22Rv1 (cell line): ENCODE results near the gene IFITM10.

Experiments used
- H3K27ac ChIP-seq: fragments of 450-650 bp; 2 replicates; pipeline ENCODE4 v1.5.1; 2017
- ZFX ChIP-seq: fragments of 450-650 bp; IDR thresholded peaks from 2 replicates; pipeline ENCODE4 v1.6.1; 2017; ENCODE audit warnings: antibody characterized with exemption, borderline replicate concordance
- TF ChIP-seq, protein P1 (sequence below): fragments of 450-650 bp; IDR thresholded peaks from 2 replicates; pipeline ENCODE4 v1.5.1; 2017; ENCODE audit warnings: mild to moderate bottlenecking

IFITM10 gene

DNA sequence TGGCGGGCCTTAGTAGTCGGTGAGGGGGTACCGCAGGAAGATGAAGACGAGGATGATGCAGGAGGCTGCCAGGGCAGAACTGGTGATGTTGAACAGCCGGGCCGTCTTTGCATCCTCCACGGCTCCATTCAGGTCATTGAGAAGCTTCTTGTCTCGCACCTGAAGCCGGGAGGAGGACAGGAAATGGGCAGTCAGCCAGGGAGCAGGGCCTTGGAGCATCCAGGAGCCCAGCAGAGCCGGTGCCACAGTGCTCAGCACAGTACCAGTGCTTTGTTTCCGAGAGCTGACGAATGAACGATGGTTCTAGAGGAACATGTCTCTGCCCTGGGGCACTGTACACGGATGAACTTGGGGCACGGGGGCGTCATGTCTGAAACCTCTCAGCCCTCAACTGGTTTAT is 15.1 kb downstream of the IFITM10 start:
- TF ChIP-seq ZFX: no peak
- TF ChIP-seq, protein P1, sequence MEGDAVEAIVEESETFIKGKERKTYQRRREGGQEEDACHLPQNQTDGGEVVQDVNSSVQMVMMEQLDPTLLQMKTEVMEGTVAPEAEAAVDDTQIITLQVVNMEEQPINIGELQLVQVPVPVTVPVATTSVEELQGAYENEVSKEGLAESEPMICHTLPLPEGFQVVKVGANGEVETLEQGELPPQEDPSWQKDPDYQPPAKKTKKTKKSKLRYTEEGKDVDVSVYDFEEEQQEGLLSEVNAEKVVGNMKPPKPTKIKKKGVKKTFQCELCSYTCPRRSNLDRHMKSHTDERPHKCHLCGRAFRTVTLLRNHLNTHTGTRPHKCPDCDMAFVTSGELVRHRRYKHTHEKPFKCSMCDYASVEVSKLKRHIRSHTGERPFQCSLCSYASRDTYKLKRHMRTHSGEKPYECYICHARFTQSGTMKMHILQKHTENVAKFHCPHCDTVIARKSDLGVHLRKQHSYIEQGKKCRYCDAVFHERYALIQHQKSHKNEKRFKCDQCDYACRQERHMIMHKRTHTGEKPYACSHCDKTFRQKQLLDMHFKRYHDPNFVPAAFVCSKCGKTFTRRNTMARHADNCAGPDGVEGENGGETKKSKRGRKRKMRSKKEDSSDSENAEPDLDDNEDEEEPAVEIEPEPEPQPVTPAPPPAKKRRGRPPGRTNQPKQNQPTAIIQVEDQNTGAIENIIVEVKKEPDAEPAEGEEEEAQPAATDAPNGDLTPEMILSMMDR: no peak
- no peak overlapping the region for H3K27ac ChIP-seq

DNA sequence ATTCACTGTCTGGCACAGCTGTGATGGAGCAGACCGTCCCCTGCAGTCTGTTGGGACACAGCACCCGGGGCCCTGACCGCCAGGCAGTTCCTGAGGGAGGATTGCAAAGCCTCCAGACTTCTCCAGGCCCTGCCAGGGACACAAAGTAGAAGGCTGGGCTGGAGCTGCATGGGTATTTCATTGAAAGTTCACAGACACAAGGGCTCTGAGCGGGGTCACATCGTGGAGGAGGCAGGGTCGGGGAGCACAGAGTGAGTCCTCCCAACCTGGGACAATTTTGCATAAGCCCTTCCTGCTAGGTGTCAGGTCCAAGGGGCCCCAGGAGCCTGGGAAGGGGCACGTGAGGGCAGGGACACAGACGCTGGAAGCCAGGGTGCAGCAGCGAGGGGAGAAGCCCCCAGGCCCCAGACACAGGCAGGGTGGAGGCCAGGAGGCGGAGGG is 15.7 kb downstream of the IFITM10 start:
- no peak overlapping the region for H3K27ac ChIP-seq
- TF ChIP-seq, protein P1: no peak
- TF ChIP-seq ZFX: no peak

DNA sequence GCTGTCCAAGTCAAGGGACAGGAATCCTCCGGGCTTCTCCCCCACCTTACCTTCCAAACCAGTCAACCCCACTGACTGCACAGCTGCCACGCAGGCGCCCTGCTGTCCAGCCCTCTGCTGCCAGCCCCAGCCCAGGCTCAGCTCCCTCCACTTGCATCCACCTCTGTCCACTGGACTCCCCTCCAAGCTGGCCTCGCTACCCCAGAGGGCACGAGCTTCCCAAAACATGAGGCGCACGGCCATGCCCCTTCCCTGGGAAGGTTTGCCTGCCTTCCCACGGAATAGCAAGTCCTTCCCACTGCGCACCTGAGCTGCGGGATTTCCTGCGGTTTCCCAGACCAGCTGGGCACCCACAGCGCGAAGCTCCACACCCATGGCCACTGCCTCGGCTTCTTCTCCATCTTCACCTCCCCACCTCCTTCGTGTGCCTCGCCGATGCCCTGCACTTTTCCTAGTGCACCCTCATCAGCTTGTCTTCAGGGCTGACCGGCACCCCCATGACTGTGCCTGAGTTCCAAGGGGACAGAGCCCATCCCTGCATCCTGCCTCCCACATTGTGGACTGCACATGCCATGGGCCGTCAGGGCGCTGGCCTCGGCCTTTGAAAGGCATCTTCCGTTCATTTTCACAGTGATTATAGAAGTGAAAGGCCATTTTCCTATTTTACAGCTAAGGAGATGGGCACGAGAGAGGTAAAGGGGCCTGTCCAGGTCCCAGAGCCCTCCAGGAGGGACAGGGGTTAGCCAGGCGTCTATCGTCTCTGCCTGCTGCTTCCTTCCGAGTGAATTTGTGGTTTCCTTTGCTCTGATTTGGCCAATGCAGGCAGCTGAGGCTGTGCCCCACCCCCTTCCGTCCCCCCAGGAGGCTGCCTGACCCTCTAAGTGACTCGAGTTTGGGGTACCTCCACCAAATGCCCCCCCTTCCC is 16.4 kb downstream of the IFITM10 start:
- no peak overlapping the region for H3K27ac ChIP-seq
- TF ChIP-seq, protein P1: no peak
- TF ChIP-seq ZFX: no peak

DNA sequence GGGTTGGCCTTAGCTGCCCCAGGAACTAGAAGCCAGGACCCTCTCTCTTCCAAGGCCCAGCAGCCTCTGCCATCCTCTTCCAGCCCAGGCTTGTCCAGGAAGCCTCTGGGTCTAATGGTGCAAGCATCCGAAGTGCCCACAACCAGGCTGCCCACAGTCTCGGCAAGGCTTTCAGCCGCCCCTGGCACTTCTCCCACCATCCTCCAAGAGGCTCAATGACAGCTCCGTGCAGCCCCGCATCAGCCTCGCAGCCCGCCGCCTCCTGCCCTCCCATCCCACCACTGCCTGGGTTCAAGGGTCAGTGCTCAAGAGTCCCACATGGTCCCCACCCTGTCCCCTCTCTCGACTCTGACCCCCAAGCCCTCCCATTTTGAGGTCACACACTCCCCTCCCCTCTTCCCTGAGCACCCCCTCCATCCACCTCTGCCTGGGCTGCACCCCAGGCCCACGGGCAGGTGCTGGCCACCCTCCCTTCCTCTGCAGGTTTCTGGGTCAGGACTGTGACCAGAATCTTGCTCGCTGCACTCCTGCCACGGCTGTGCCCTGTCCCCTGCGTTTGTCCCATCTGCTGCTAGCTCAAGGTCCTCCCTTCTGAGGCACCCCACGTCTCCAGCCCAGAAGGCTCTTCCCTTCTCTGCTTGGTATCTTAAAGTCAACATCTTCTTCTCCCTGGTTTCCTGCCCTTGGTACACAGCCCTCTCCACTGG is 17.2 kb downstream of the IFITM10 start:
- TF ChIP-seq ZFX: no peak
- TF ChIP-seq, protein P1: no peak

DNA sequence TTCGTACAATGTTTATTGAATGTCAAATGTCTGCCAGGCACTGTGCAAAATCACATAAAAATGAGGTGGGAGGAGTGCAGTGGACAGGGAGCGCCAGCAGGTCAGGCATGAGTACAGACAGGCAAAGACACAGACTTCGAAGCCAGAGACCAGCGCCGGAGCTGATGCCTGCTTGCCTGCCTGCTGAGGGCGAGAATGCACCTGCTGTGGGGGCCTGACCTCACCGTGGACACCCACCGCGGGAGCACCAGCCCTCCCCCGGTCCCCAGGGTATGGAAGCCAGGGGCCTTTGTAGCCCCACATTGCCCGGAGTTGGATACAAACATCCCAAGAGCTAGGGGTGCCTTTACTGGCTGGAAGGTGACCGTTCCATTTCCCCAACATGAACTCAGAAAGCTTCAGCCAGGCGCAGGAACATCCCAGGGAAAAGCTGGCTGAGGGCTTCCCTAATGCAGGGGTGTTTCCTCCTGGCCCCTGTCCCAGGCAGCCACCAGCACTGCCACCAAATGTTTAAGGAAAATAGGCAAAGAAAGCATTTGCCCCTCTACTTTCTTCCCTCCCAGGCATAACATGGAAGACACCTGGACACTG is 17.9 kb downstream of the IFITM10 start:
- no peak overlapping the region for H3K27ac ChIP-seq
- TF ChIP-seq, protein P1: no peak
- no peak for TF ChIP-seq ZFX

More for the DNA sequence above, 17.2 kb downstream of the IFITM10 start:
- H3K27ac ChIP-seq: no peak overlapping the region

DNA sequence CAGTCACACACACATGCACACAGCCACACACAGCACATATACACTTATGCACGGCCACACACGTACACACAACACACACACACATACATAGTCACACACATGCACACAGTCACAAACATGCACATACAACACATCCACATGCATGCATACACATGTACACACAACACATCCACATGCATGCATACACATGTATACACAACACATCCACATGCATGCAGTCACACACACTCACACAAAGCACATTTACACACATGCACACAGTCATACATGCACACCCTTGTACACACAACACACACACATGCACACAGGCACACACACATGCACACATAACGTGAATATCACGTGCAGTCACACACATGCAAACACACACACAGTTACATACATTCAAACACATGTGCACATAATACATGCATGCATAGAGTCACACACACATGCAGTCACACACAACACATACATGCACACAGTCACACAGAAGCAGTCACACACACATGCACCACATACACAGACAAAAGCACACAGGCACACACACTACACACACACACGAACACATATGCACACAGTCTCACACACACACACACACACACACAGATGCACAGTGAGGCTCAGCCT is 18.8 kb downstream of the IFITM10 start:
- no peak overlapping the region for H3K27ac ChIP-seq
- TF ChIP-seq, protein P1: no peak
- no peak for TF ChIP-seq ZFX
